HG02852 (cell line): ENCODE data around the gene MCTP1.
A peak's percentile ranks its signal among the peaks of the same experiment; 100 is the strongest.

Source experiments
- ATAC-seq: cut with Tn5 transposase; IDR thresholded peaks from one replicate; pipeline ENCODE4 v1.9.1; 2021; ENCODE audit warnings: mild to moderate bottlenecking, moderate library complexity; ENCODE audit not compliant: unreplicated experiment

The MCTP1 gene

DNA sequence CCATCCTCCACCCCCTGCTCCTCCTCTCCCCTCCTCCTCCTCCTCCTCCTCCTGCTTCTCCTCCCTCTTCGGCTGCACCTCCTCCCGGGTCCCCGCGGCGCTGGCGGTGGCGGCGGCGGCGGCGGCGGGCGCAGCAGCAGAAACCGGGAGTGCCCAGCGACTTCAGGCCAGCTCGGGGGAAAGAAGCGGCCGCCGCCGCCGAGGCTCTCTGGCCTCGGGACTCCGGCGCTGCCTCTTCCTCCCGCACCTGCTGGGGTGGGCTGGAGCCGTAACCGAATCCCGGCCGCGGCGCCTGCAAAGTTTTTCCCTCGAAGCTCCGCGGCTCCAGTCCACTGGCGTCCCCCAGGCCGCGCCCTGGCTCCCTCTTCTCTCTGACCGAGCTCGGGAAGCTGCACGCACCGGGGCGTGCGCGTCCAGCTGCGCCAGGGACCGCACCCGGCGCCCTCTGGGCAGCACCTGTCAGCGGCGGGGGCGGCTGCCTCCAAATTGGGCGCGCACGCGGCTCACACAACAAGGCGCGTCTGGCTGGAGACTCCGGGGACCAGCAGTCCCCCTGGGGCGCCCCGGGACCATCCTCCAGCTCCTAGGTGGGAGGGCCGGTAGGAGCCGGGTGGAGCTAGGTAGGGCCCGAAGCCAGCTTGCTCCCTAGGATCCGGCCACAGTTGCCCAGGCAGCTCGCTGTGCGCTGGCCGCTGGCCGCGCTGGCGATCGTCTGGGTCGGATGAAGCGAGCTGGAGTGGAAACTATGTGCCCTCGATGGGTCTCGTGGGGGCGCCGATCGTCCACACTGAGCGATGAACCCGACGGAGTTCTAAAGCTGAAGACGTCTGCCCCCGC, at the start of gene MCTP1:
Gene MCTP1 (minus strand): TSS at position 523 of the 837 bp plus-strand sequence.
- peak; percentile 25 for ATAC-seq

- ATAC-seq: no peak
Measured at GRCh38 chr5:95332158-95332557, 47.3 kb upstream of the MCTP1 start.

DNA sequence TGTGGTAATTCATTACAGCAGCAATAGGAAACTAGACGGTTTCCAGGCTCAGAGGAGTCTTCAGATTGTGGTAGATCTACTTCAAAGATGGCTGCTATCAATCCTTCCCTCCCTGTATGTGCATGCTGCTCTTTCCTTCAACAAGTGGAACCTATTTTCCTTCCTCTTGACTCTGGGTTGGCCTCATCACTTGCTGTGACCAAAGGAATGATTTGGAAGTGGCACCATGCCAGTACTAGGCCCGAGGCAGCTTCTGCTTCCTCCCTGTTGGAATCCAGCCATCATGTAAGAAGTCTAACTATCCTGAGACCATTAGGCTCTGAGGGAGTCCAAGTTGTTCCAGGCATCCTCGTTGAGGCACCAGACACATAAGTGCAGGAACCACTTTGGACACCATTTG, 46.5 kb upstream of the MCTP1 start:
- ATAC-seq: no peak

DNA sequence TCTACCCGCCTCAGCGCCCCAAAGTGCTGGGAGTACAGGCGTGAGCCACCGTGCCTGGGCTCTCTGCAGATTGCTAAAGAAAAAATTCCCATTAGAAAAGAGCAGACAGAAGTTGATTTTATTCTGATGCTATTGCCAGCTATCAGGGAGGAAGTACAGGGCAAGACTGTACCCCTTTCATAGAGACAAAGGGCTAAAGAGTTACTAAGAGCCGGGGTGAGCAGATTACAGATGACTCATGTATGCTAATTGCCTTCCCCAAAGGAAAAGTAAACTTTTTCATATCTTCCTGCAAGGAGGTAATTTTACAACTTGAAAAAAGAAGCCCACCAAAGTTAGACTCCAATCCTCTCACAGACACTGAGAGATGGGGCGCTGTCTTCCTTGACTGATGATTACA, 42.3 kb upstream of the MCTP1 start:
- ATAC-seq: no peak

- no peak for ATAC-seq
Measured at GRCh38 chr5:95317687-95318086, 32.8 kb upstream of the MCTP1 start.

DNA sequence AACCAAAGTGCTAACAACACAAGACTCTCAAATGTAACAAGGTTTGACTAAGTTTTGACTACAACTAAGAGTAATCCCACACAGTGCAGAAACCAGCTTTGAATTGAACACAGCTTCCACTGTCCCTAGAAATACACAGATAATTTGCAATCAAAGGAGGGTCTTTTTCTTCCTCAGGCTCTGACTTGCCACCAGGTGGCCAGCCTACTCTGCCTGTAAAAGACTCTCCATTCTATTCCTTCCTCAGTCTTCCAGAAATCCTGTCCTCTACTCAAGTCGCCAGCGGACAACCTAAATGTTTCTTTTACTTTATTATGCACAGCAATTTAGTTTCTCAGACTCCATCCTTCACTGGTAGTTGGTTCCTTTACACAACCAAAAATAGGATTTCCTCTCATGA, 32.2 kb upstream of the MCTP1 start:
- no peak for ATAC-seq

- ATAC-seq: no peak
Measured at GRCh38 chr5:95304711-95305110, 19.8 kb upstream of the MCTP1 start.

DNA sequence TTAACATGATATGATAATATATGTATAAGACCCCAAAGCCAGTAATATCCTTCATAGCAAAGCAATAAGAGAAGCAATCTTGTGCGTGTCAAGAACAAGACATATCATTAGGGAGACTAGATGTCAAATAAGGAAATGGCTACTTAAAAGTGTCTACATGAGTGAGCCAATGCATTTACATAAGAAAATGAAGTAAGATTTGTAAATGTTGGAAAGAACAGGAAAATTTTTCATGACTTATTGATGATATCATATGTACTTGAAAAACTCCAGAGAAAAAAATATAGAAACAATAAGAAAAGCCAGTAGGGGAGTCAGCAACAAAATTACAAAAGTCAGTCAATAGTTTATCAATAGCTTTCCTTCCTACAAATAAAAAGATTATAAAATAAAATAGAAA, 13.8 kb upstream of the MCTP1 start:
- no peak for ATAC-seq

DNA sequence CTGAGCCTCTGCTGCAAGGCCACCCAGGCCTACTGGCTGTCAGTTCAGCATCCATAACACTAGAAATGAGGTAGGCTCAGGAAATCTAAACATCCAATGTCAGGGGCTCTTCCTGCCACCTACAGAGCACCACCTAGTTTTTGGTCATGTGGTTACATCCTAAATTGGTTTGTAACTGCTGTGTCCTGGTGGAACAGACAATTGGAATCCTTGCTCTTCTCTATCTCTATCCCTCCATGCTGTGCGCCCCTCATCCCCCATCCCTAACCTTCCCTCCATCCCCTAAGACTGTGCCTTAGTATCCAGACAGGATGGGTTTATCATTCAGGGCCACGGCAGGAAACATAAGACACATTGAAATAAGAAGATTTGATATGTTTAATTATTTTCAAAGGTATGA, 11.4 kb upstream of the MCTP1 start:
- ATAC-seq: no peak

- no peak for ATAC-seq
Measured at GRCh38 chr5:95285409-95285755, 488 bp upstream of the MCTP1 start.

DNA sequence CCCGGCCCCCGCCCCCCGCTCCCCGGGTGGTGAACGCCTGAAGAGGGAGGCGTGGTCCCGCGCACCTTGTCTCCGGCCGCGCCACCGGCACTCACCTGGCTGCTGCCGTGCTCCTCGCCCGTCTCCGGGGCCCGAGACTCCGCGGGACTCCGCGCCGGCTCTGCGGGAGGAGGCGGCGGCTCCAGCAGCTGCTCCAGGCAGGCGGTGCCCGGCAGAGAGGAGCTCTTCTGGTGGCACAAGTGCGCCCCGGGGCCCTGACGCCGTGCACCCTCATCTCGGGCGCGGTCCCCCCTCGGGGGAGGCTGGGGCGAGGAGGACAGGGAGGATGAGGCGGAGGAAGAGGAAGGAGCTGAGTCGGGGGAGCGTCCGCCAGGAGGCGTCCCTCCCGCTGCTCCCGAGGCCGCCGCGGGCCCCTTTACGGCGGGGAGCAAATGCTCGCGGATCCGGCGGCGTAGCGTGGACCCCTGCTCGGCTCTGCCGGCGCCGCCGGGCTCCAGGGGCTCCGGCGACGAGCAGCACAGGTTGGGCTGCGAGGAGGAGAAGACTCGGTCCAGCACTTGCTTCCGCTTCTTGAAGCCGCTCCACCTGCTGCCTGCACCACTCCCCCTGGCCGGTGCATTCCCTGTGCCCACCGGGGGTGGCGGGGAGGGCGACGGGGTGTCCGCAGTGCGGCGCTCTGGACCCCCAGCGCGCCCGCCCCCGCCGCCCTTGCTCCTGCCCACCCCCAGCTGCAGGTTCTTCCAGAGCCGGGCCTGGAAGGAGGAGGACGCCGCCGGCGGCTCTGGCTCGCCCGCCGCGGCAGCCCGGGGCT, 928 bp downstream of the MCTP1 start:
- ATAC-seq: peak; percentile 54

- no peak for ATAC-seq
Measured at GRCh38 chr5:95283022-95283615, 1.8 kb downstream of the MCTP1 start.

GRCh38 chr5:95281226-95281625, 3.7 kb downstream of the MCTP1 start:
- no peak for ATAC-seq

- no peak for ATAC-seq
Measured at GRCh38 chr5:95280401-95281095, 4.3 kb downstream of the MCTP1 start.

- ATAC-seq: no peak
Measured at GRCh38 chr5:95274011-95274410, 10.9 kb downstream of the MCTP1 start.

DNA sequence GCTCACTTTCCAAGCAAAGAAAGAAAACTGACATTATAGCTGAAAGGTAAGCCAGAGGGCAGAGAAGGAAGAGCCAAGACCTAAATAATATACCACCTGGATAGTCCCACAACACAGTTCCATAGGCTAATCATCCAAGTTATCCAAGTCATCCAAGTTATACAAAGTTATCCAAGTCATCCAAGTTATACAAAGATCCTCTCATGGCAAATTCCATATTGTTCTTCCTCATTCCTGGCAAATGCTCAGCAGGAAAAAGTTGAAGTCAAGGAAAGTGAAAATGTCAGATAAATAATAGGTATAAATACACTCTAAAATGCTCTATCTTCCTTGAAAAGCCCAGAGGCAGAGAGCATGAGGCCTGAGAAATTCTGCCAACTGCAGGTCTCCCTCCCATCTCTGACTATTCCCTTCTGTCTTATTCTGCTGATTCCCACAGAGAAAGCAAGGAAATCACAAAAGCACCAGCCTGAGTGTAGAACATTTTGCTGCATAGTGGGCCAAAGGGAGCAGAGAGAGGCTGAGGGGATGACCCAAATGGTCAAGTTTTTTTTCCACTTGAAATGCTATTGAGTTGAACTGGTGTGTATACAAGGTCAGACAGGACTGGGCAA, 12.5 kb downstream of the MCTP1 start:
- no peak for ATAC-seq

DNA sequence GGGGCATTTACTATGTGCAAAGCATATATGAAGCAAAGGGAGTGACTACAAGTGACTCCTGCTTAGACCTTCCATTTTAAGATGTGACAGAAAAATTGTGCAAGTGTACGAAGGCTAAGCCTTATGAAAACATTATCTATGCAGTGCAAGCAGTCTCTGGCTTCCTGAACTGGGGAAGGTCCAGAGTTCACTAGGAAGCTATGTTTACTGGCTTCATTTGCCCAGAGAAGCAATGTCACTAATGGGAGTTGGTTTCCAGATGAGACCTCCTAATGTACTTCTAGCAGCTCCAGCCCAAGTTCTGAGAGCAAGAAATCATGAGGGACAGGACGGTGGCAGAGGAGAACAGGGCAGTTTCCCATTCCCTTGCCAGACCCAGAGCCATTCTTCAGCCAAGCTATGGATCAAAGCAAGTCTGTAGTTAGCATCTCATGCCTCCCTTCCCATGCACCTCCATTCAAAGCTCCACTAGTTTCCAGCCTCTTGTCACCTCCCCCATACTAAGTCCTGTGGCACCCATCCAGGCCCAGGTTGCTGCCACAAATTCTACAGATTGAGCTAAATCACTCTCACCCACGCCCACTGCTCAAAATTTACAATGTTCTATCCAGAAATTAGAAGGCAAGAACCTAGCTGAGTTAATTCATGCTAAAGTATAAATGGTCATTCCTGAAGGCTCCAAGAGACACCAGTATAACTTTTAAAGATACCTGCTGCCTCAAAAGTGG, 21.8 kb downstream of the MCTP1 start:
- ATAC-seq: no peak

- no peak for ATAC-seq
Measured at GRCh38 chr5:95261437-95262175, 23.3 kb downstream of the MCTP1 start.

DNA sequence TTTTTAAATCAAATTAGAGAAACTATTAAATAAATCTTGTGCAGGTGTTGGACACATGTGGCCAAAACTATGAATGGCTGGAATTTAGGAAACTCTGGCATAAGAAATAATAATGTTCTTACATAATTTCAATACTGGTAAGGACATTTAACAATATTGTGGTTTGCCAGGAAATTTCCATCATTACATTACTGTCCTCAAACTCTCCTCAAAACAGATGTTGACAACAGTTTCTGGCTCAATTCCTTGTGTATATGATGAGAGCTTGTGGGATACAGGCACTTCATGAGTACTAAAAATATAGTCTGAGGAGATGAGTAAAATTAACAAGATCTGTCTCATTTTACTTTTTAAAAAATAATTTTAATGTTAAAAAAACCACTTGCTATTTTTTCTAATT, 27.9 kb downstream of the MCTP1 start:
- ATAC-seq: no peak
